Fibroblast of mammary gland (primary cell): ENCODE measurements around the gene DCST2.

Source experiments
- DNase-seq: peaks from one replicate; pipeline ENCODE4 v3.0.0-alpha.2; 2010; ENCODE audit warnings: low read depth
- H3K4me3 ChIP-seq: 2 replicates; pipeline ENCODE4 v1.5.1; 2011; ENCODE audit warnings: low read depth, mild to moderate bottlenecking, low read length, moderate library complexity; ENCODE audit not compliant: control insufficient read depth
- CTCF ChIP-seq: conservative IDR thresholded peaks from 2 replicates; pipeline ENCODE4 v1.5.1; 2011; ENCODE audit warnings: low read depth, low read length, inconsistent platforms; ENCODE audit not compliant: control insufficient read depth, insufficient read depth

Gene DCST2

DNA sequence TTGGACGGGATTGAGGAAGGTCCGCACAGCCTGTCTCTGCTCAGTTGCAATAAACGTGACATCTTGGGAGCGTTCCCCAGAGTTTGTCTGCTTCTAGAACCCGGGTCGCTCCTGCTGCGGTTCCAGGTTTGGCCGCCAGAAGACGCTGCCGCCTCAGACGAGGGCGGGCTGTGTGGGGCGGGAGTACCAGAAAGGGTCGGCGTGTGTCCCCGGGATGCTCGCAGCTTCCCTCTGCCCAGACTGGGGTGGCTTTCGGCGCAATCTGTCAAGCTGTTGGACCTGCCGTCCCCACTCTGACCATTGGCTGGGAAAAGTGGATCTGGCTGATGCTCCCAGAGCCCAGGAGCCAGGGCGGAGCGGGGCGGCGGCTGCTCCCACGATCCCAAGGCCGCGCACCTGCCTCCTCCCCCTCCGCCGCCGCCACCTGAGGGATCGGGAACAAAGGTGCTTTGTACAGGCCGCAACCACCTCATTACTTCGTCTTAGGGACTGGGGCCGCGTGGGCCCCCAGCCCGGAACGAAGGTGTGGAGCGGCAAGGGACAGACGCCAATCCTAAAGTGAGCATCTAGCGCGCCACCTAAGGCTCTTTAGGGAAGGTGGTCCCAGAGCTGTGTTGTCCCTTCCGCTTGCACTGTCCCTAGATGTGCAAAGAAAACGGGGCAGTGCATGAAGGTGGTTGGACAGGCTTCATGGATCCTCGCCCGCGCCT is 29.3 kb upstream of the DCST2 start:
- H3K4me3 ChIP-seq = peak overlapping the region; percentile 86
- TF ChIP-seq CTCF = peak; percentile 72
- peak; percentile 47 for DNase-seq

DNA sequence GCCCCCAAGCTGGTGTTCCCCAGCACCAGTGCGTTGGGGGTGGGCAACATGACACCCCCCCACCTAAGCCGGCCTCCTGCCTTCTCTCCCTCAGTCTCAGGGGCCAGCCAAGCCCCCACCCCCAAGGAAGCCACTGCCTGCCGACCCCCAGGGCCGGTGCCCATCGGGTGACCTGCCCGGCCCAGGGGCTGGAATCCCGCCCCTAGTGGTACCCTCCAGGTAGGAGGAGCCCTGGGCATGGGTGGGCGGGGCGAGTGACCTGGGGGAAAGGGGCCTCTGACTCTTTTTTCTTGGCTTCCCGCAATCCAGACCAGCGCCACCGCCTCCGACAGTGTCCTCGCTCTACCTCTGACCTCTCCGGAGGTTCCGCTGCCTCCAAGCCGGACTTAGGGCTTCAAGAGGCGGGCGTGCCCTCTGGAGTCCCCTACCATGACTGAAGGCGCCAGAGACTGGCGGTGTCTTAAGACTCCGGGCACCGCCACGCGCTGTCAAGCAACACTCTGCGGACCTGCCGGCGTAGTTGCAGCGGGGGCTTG is 28.6 kb upstream of the DCST2 start:
- TF ChIP-seq CTCF = no peak
- H3K4me3 ChIP-seq = no peak overlapping the region
- DNase-seq = no peak

DNA sequence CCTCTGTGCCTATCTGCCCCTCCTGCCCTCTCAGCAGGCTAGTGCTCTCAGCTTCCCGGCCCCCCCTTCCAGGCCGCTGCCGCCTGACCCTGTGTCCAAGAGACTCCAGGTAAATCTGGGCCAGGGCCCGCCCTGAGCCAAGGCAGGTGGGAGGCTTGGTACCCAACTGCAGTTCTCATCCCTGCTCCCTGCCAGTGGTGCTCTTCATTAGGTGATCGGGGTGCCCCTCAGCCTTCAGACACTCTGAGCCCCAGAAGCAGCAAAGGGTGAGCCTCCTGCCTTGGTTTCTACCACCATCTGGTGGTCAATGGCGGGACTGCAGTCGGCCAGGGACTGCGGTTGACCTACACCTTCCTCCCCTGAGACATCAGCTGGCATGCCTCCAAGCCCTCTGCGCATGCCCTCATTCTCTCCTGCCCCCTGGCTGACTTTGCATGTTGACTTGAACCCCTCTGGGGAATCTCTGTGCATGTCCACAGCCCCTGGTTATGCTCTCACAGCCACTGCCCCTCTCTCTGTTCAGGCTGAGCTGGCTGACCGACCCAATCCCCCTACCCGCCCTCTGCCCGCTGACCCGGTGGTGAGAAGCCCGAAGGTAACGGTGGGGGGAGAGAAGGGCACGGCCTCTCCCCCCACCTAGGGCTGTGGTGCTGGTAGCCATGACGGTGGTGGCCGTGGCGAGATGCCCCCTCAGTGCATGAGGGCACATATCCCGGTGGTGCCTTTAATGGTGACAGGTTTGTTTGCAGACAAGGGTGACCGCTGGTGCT is 28.0 kb upstream of the DCST2 start:
- no peak overlapping the region for H3K4me3 ChIP-seq
- DNase-seq = peak; percentile 85
- TF ChIP-seq CTCF = peak; percentile 96

GRCh38 chr1:155060736-155061135 is 27.2 kb upstream of the DCST2 start:
- TF ChIP-seq CTCF = no peak
- H3K4me3 ChIP-seq = no peak overlapping the region
- DNase-seq = no peak

DNA sequence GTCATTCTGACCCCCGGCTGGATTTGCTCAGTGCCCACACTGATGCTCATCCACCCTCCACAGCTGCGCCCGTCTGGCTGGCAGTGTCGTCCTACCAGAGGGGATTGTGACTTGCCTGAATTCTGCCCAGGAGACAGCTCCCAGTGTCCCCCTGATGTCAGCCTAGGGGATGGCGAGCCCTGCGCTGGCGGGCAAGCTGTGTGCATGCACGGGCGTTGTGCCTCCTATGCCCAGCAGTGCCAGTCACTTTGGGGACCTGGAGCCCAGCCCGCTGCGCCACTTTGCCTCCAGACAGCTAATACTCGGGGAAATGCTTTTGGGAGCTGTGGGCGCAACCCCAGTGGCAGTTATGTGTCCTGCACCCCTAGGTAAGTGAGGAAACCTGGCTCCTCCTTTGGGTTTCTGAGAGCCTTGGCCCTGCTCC is 24.2 kb upstream of the DCST2 start:
- no peak for DNase-seq
- TF ChIP-seq CTCF = no peak
- H3K4me3 ChIP-seq = no peak overlapping the region

DNA sequence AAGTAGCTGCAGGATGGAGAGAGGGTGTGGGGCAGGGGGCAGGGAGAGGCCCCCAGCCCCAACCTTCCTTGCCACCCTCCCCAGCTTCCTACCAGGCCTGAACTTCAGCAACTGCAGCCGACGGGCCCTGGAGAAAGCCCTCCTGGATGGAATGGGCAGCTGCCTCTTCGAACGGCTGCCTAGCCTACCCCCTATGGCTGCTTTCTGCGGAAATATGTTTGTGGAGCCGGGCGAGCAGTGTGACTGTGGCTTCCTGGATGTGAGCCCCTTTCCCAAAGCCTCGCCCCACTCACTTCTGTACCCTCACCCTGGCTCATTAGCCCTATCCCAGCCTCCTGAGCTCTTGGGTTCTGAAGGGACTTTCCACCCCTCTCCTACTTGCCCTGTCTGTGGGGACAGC is 23.5 kb upstream of the DCST2 start:
- no peak overlapping the region for H3K4me3 ChIP-seq
- TF ChIP-seq CTCF = no peak
- no peak for DNase-seq
